ENCODE data around the gene PHC2.

PHC2 gene

DNA sequence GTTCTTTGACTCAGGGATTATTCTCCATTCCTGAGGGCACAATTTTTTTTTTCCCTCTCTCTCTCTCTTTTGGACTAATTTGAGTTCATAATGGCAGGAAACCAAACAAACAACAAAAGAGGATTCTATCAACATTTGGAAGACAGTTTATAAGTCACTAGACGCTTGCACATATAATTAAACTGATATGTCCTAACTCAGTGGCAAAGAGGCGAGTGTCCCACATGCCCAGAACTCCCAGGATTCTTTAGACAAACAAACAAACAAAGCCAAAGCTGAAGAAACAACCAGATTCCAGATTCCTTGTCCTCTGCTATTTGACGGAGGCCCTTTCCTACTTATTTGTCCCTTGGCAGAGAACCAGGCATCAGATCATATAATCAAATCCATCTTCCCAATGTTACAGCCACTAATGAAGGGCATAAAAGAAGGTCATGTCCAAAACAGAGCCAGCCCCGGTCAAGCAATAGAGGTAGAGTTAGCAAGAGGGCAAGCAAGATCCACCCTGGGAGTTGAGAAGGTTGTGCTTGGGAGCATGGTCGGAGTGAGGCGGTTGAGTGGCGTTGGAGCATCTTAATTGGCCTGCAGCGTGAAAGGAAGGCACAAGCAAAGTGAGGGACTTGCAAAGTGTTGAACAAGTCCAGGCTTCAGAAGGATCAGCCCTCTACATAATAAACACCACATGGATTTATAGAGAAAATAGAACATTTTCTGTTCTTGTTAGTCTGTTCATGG is 144.3 kb downstream of the PHC2 start:
- Histone ChIP-seq H3K36me3 (ENCODE audit: low read length) (no peaks in the 10 kb centered on the region), H3K4me2 (ENCODE audit: low read depth, low read length, poor library complexity, severe bottlenecking) (no peak overlapping the region), H3K9me3 (ENCODE audit: insufficient read depth, low read length) (no peaks in the 10 kb centered on the region), H4K20me1 (ENCODE audit: low read depth, low read length) (no peaks in the 10 kb centered on the region), H3K4me3 (ENCODE audit: insufficient read depth, low read length, poor library complexity, severe bottlenecking) (no peak overlapping the region), H3K27me3 (ENCODE audit: low read length) (no peaks in the 10 kb centered on the region), H3K79me2 (ENCODE audit: insufficient read depth, low read length) (no peaks in the 10 kb centered on the region), H2AFZ (ENCODE audit: low read depth, low read length, severe bottlenecking) (no peak overlapping the region), H3K9me2 (replicated peaks; ENCODE audit: insufficient read depth, low read length) (no peaks in the 10 kb centered on the region), H3K27ac (ENCODE audit: low read depth, low read length) (no peak overlapping the region), H3F3A (ENCODE audit: insufficient read depth) (no peaks in the 10 kb centered on the region), H3K9ac (ENCODE audit: low read length) (no peak overlapping the region)
- TF ChIP-seq EZH2phosphoT487 (conservative IDR thresholded peaks at IDR 0.05; ENCODE audit: low read length): no peak
- TF ChIP-seq, protein P1, sequence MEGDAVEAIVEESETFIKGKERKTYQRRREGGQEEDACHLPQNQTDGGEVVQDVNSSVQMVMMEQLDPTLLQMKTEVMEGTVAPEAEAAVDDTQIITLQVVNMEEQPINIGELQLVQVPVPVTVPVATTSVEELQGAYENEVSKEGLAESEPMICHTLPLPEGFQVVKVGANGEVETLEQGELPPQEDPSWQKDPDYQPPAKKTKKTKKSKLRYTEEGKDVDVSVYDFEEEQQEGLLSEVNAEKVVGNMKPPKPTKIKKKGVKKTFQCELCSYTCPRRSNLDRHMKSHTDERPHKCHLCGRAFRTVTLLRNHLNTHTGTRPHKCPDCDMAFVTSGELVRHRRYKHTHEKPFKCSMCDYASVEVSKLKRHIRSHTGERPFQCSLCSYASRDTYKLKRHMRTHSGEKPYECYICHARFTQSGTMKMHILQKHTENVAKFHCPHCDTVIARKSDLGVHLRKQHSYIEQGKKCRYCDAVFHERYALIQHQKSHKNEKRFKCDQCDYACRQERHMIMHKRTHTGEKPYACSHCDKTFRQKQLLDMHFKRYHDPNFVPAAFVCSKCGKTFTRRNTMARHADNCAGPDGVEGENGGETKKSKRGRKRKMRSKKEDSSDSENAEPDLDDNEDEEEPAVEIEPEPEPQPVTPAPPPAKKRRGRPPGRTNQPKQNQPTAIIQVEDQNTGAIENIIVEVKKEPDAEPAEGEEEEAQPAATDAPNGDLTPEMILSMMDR (IDR thresholded peaks at IDR 0.05; ENCODE audit: insufficient read depth, low read length, poor library complexity, severe bottlenecking): no peak

DNA sequence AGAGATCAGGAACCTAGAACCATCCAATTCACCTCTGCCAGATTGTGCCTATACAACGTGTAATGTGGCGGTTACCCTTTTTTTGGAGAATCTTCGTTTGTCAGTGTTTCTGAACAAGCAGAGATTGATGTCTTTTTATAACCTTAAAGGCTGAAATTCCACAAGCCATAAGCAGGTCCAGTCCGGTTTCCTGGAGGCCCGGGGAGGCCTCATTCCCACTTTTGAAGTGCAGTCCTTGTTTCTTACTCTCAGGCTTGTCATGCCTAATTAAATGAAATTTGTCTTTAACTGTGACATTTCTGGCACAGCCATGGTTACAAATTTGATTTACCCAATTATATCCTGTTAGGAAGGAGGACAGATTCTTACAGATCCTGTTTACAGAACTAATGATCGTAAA is 146.8 kb downstream of the PHC2 start:
- no peak overlapping the region for H3K9ac ChIP-seq (ENCODE audit: low read length)
- no peaks in the 10 kb centered on the region for H3K27me3 ChIP-seq (ENCODE audit: low read length)
- no peak overlapping the region for H2AFZ ChIP-seq (ENCODE audit: low read depth, low read length, severe bottlenecking)
- TF ChIP-seq, protein P1 (IDR thresholded peaks at IDR 0.05; ENCODE audit: insufficient read depth, low read length, poor library complexity, severe bottlenecking): no peak
- no peak for TF ChIP-seq EZH2phosphoT487 (conservative IDR thresholded peaks at IDR 0.05; ENCODE audit: low read length)
- no peaks in the 10 kb centered on the region for H3F3A ChIP-seq (ENCODE audit: insufficient read depth)
- no peak overlapping the region for H3K4me2 ChIP-seq (ENCODE audit: low read depth, low read length, poor library complexity, severe bottlenecking)
- no peak overlapping the region for H3K4me3 ChIP-seq (ENCODE audit: insufficient read depth, low read length, poor library complexity, severe bottlenecking)
- H4K20me1 ChIP-seq (ENCODE audit: low read depth, low read length): no peaks in the 10 kb centered on the region
- H3K79me2 ChIP-seq (ENCODE audit: insufficient read depth, low read length): no peaks in the 10 kb centered on the region
- H3K36me3 ChIP-seq (ENCODE audit: low read length): no peaks in the 10 kb centered on the region
- H3K9me2 ChIP-seq (replicated peaks; ENCODE audit: insufficient read depth, low read length): no peaks in the 10 kb centered on the region
- H3K9me3 ChIP-seq (ENCODE audit: insufficient read depth, low read length): no peaks in the 10 kb centered on the region
- H3K27ac ChIP-seq (ENCODE audit: low read depth, low read length): no peak overlapping the region

DNA sequence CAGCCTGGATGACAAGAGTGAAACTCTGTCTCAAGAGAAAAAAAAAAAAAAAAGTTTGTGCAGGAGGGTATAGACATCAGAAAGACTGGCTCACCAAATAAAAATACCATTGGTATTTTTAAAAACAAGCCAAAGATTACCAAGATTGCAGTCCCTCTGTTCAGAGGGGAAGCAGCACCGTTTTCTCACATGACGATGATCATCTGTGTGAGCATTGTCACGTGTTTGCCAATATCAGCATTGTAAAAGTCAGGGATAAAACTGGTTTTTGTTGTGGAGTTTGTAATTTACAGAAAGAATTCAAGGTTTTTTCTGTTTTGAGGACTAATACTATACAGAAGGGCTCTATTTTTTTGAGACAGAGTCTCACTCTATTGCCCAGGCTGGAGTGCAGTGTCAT is 148.1 kb downstream of the PHC2 start:
- no peaks in the 10 kb centered on the region for H3K9me2 ChIP-seq (replicated peaks; ENCODE audit: insufficient read depth, low read length)
- TF ChIP-seq EZH2phosphoT487 (conservative IDR thresholded peaks at IDR 0.05; ENCODE audit: low read length): no peak
- TF ChIP-seq, protein P1 (IDR thresholded peaks at IDR 0.05; ENCODE audit: insufficient read depth, low read length, poor library complexity, severe bottlenecking): no peak
- H3K4me3 ChIP-seq (ENCODE audit: insufficient read depth, low read length, poor library complexity, severe bottlenecking): no peak overlapping the region
- H2AFZ ChIP-seq (ENCODE audit: low read depth, low read length, severe bottlenecking): no peak overlapping the region
- no peaks in the 10 kb centered on the region for H3K79me2 ChIP-seq (ENCODE audit: insufficient read depth, low read length)
- H3K4me2 ChIP-seq (ENCODE audit: low read depth, low read length, poor library complexity, severe bottlenecking): no peak overlapping the region
- H3K36me3 ChIP-seq (ENCODE audit: low read length): no peaks in the 10 kb centered on the region
- H3F3A ChIP-seq (ENCODE audit: insufficient read depth): no peaks in the 10 kb centered on the region
- H3K9ac ChIP-seq (ENCODE audit: low read length): no peak overlapping the region
- no peaks in the 10 kb centered on the region for H3K9me3 ChIP-seq (ENCODE audit: insufficient read depth, low read length)
- H4K20me1 ChIP-seq (ENCODE audit: low read depth, low read length): no peaks in the 10 kb centered on the region
- H3K27me3 ChIP-seq (ENCODE audit: low read length): no peaks in the 10 kb centered on the region
- H3K27ac ChIP-seq (ENCODE audit: low read depth, low read length): no peak overlapping the region
